ENCODE data around the gene NLGN2.

Gene NLGN2

DNA sequence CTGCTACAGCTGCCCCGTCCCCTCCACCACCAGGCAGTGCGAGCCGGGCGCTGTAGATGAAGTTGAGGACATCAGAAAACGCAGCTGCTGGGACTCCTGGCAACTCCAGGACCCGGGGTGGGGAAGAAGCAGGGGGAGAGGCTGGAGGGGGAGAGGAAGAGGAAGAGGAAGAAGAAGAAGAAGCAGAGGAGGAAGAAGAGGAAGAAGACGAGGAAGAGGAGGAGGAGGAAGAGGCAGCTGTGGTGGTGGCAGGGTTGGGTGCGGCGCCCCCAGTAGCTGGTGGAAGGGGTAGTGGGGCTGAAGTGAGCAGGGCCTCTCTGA lies 58.6 kb downstream of the NLGN2 start:
- DNase-seq (ENCODE audit: low read depth): no peak
- TF ChIP-seq, protein P1, sequence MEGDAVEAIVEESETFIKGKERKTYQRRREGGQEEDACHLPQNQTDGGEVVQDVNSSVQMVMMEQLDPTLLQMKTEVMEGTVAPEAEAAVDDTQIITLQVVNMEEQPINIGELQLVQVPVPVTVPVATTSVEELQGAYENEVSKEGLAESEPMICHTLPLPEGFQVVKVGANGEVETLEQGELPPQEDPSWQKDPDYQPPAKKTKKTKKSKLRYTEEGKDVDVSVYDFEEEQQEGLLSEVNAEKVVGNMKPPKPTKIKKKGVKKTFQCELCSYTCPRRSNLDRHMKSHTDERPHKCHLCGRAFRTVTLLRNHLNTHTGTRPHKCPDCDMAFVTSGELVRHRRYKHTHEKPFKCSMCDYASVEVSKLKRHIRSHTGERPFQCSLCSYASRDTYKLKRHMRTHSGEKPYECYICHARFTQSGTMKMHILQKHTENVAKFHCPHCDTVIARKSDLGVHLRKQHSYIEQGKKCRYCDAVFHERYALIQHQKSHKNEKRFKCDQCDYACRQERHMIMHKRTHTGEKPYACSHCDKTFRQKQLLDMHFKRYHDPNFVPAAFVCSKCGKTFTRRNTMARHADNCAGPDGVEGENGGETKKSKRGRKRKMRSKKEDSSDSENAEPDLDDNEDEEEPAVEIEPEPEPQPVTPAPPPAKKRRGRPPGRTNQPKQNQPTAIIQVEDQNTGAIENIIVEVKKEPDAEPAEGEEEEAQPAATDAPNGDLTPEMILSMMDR (IDR thresholded peaks at IDR 0.05; ENCODE audit: insufficient read depth, low read depth, low read length, missing control alignments): no peak
- no peak overlapping the region for H3K4me3 ChIP-seq (ENCODE audit: low read depth, low read length)

DNA sequence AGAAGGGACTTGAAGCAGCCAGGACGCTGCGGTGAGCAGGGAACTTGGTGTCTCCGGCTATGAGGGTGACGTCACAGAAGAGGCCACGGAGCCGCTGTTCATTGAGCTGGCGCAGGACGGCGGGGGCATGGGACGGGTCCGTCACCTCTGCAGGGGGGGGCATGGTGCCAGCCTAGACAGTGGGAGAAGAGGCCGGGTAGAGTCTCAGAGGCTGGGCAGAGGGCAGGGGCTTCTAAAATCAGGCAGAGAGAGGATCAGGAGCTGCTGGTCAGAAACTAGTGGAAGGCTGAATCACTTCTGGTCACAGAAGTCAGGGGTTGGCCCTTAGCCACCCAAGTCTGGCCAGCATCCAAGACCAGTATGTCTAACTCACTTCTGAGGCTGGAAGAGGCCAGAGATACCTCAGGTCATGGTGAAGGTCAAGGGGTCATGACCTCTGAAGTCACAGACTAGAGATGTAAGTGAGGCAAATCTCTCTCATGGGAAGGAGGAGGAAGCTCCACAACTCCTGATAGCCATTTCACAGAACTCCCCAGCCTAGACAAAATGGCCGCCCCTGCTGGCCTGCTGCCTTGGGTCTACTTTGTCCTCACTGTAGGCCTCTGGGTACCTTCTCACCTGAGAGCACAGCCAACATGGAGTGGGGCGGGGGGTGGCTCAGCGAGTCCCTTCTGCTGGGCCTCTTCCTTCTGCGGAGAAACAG lies 59.1 kb downstream of the NLGN2 start:
- peak; percentile 24 for DNase-seq (ENCODE audit: low read depth)
- H3K4me3 ChIP-seq (ENCODE audit: low read depth, low read length): no peak overlapping the region
- TF ChIP-seq, protein P1 (IDR thresholded peaks at IDR 0.05; ENCODE audit: insufficient read depth, low read depth, low read length, missing control alignments): no peak

DNA sequence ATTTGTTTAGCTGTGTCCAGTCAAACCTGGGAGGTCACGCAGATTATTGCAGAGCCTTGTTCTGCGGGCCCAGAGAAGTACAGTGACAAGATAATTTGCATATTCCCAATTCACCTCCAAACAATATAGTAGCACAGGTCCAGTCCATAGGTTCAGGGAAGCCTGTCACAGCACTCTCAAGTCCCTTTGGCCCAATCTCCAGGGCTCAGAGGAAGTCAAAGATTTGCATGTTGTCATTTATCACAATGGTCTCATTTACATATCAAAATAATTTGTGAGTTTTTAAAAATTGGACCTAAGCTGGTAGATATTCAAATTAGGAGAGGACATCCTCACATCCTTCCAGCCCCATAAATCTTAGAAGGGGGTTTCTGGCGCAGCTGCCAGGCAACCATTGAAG lies 59.9 kb downstream of the NLGN2 start:
- H3K4me3 ChIP-seq (ENCODE audit: low read depth, low read length): no peak overlapping the region
- TF ChIP-seq, protein P1 (IDR thresholded peaks at IDR 0.05; ENCODE audit: insufficient read depth, low read depth, low read length, missing control alignments): no peak
- DNase-seq (ENCODE audit: low read depth): no peak

DNA sequence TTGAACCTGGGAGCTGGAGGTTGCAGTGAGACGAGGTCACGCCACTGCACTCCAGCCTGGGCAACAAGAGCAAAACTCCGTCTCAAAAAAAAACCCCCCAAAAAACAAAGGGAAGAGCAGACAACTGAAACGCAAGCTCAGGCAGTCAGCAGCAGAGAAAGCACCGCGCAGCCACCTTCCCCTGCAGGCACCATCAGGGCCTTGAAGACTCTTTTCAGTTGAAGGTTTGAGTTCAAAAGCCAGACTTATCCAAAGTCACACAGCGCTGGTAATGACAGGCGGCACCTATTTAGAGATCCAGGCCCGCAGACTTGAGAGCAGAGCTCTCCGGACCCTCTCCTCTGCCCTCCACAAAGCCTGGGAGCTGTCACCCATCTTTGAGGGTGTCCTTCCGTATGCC lies 60.6 kb downstream of the NLGN2 start:
- no peak for DNase-seq (ENCODE audit: low read depth)
- TF ChIP-seq, protein P1 (IDR thresholded peaks at IDR 0.05; ENCODE audit: insufficient read depth, low read depth, low read length, missing control alignments): no peak
- H3K4me3 ChIP-seq (ENCODE audit: low read depth, low read length): no peak overlapping the region

DNA sequence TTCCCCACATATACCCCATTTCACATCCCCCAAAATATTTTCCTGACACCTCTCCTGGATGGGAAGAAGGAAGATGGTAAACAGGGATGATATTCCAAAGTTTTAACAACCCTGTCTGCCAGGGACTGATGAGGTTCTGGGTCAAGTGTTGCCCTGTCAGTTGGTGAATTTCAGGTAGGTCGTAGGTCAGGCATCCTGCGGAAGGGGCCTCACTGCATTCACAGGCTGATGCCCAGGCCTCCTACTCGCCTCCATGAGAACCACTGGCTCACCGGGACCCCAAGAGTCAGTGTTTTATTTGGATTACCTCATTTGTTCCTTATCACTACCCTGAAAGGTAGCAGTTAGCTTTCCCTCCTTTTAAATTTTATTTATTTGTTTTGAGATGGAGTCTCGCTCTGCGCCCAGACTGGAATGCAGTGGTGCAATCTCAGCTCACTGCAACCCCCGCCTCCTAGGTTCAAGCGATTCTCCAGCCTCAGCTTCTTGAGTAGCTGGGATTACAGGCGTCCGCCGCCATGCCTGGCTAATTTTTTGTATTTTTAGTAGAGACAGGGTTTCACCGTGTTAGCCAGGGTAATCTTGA lies 61.3 kb downstream of the NLGN2 start:
- H3K4me3 ChIP-seq (ENCODE audit: low read depth, low read length): no peak overlapping the region
- TF ChIP-seq, protein P1 (IDR thresholded peaks at IDR 0.05; ENCODE audit: insufficient read depth, low read depth, low read length, missing control alignments): no peak
- DNase-seq (ENCODE audit: low read depth): no peak
